Left renal pelvis (tissue), 4 donors: ENCODE measurements around the gene IFNA8. TPM values are rescaled to one million over a fixed set of nuclear protein-coding genes. Genes with fewer than 3 reads are reported as not detected.
"Not testable (repeated sequence)": the region's sequence is repeated elsewhere in the genome, so short reads cannot be mapped to it uniquely, and the experiment has no call there.

Experiments
- DNase-seq, 4 donors: peaks; one replicate each; pipeline ENCODE4 v3.0.0-alpha.2; 2013; ENCODE audit warnings: low read depth in 4 of 4, low spot score in 3 of 4
- polyA plus RNA-seq, 4 donors: library from polyadenylated mRNA; unstranded; fragments of 120-200 nt; gene quantifications; one replicate each; pipeline ENCODE4 v1.2.1, GENCODE V29; 2013; ENCODE audit not compliant: insufficient read length in 4 of 4

Gene IFNA8
- polyA plus RNA-seq, 4 donors = not detected

GRCh38 chr9:21415493-21416267 lies 6.8 kb downstream of the IFNA8 start:
- no peak for DNase-seq

- no peak for DNase-seq
Observed at GRCh38 chr9:21428235-21428634, 19.3 kb downstream of the IFNA8 start.

DNA sequence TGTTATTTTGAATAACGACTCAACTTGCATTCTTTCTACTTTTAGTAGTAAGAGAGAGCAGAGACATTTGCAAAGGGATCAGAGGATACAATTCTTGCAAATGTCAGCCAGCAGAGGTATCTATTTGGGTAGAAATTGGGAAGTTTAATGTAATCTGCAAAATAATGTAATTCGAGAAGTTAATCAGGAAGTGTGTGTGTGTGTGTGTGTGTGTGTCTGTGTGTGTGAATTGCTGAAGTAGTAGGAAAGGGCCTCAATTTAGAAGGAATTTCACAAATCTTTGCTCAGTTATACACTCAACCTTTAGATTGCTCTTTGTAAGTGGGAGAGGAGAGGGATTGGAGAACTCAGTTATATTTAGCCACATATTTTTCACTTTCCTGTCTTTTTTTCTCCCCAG lies 20.3 kb downstream of the IFNA8 start:
- DNase-seq = no peak

DNA sequence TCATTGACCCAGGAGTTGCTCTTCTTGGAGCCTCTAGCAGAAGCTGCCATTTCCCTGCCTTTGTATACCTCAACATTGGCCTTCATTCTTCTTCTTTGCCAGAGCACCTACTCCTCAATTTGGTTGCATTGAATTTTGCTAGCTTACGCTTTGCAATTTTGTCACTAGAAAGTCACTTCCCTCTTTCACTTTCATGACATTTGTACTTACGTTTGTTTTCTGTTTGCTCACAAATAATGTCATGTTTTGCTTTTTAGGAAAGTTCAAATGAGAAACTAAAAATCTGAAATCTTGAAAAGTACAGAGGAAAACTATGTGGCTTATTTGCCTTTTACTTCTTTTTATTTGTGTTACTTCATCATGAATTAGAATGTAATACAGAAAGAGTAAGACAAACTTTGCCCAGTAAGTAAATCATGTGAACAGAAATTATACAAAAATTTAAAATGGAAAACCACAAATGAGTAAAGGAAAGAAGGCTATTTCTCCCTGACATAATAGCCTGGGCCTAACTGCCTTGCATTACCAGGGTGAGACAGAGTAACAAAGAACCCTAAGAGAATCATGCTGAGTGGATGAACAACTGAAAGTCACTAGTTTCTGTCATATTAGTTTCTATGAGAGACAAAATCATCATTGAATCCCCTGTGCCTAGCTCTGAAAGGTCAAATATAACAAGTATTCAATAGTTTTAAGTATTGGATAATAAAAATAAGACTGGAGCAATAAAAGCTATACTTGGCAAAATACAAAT lies 23.9 kb downstream of the IFNA8 start:
- no peak for DNase-seq

DNA sequence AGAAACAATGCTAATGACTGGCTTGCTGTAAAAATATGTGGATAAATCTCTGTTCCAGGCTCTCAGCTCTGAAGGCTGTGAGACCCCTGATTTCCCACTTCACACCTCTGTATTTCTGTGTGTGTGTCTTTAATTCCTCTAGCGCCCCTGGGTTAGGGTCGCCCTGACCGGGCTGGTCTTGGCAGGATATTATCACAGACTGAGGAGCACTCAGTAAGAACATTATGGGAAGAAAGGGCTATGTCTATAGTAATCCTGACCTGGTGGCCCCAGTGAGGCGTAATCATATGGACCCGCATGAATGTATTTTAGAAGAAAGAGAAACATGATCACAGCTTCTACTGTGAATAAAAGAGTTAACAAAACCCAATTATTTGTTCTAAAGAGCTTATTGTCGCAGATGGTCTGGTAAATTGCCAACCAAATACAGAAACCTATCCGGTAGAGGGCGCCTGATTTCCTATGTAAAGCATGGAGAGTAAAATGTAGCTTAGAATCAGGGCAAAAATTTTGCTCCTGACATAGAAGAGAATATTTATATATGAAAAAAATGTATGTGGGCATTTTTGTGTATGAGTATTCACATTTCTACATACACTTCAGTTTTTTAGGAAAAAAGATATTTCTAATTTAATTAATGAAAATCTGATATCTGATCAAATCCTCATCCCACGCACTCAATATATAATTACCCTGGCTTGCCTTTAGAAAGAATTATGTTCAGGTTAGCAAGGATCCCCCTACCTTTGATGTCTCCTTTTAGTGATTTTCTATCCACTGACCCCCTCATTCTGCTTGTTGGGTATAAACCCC lies 25.5 kb downstream of the IFNA8 start:
- DNase-seq = no peak

- DNase-seq = not testable (repeated sequence)
Observed at GRCh38 chr9:21435015-21435383, 26.1 kb downstream of the IFNA8 start.

DNA sequence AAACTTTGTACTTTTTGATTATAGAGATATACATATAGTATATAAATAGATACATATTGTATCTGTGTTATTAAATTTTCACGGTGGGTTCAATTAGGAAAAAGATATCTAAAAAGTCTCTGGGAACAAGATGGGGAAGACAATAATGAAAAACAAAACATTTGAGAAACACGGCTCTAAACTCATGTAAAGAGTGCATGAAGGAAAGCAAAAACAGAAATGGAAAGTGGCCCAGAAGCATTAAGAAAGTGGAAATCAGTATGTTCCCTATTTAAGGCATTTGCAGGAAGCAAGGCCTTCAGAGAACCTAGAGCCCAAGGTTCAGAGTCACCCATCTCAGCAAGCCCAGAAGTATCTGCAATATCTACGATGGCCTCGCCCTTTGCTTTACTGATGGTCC lies 31.2 kb downstream of the IFNA8 start, which contains the start of gene IFNA1:
Gene IFNA1 (plus strand): TSS at position 301 of the 400 bp plus-strand sequence. CDS start 69 bp downstream, at position 370.
- DNase-seq = no peak

GRCh38 chr9:21443849-21444625 lies 35.1 kb downstream of the IFNA8 start:
- DNase-seq = no peak

- not testable (repeated sequence) for DNase-seq
Observed at GRCh38 chr9:21449312-21449711, 40.4 kb downstream of the IFNA8 start.

- no peak for DNase-seq
Observed at GRCh38 chr9:21450733-21451394, 41.9 kb downstream of the IFNA8 start.

DNA sequence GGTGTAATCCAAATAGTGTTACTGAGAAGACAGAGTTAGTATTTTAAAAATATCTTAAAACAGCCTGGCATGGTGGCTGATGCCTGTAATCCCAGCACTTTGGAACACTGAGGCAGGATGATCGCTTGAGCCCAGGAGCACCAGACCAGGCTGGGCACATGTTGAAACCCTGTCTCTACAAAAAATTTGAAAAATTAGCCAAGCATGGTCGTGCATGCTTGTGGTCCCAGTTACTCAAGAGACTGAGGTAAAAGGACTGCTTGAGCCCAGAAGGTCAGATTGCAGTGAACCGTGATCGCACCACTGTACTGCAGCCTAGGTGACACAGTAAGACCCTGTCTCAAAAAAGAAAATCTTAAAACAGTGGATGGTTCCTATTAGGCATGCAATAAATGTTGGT lies 43.8 kb downstream of the IFNA8 start:
- DNase-seq = no peak

- no peak for DNase-seq
Observed at GRCh38 chr9:21454149-21454548, 45.2 kb downstream of the IFNA8 start.

GRCh38 chr9:21455320-21455719 lies 46.4 kb downstream of the IFNA8 start:
- DNase-seq = no peak

Other genes with a start within 250 kb of the IFNA8 start
- under 1 TPM in 1 of 4 donors, not detected in 3; 0.15 TPM for gene IFNA21, start 242.5 kb upstream of the IFNA8 start, polyA plus RNA-seq
- gene IFNA4, start 221.5 kb upstream of the IFNA8 start, polyA plus RNA-seq = not detected
- not detected for gene IFNA7, start 206.9 kb upstream of the IFNA8 start, polyA plus RNA-seq
- not detected for gene IFNA10, start 202.0 kb upstream of the IFNA8 start, polyA plus RNA-seq
- gene IFNA16, start 191.8 kb upstream of the IFNA8 start, polyA plus RNA-seq = not detected
- not detected for gene IFNA17, start 180.9 kb upstream of the IFNA8 start, polyA plus RNA-seq
- not detected for gene IFNA14, start 169.1 kb upstream of the IFNA8 start, polyA plus RNA-seq
- gene IFNA5, start 103.8 kb upstream of the IFNA8 start, polyA plus RNA-seq = not detected
- 10 to 100 TPM; 46.3 to 62.3 (median 49.8) TPM for gene KLHL9, start 73.7 kb upstream of the IFNA8 start, polyA plus RNA-seq
- gene IFNA6, start 58.2 kb upstream of the IFNA8 start, polyA plus RNA-seq = not detected
- gene IFNA13, start 41.1 kb upstream of the IFNA8 start, polyA plus RNA-seq = not detected
- not detected for gene IFNA2, start 23.7 kb upstream of the IFNA8 start, polyA plus RNA-seq
- gene IFNA1, start 31.3 kb downstream of the IFNA8 start, polyA plus RNA-seq = not detected
- gene IFNE, start 73.2 kb downstream of the IFNA8 start, polyA plus RNA-seq = under 1 TPM in 3 of 4 donors, not detected in 1; 0.19 to 0.47 (median 0.20) TPM